ENCODE measurements around the gene KRT26. TPM values are rescaled to one million over a fixed set of nuclear protein-coding genes. Genes with fewer than 3 reads are reported as not detected.

KRT26 gene
- total and polyA plus RNA-seq, 4 experiments from 2014 or later: not detected

GRCh38 chr17:40717776-40718175 is 54.2 kb downstream of the KRT26 start:
- Mint-ChIP-seq H3K36me3 (no peaks in the 10 kb centered on the region), H3K9me3 (no peaks in the 10 kb centered on the region), H3K4me1 (no peaks in the 10 kb centered on the region), H3K27ac (no peak overlapping the region), H3K4me3 (no peak overlapping the region), H3K27me3 (peaks cover 7 to 20% of the 10 kb centered on the region in 2 donors)
- Histone ChIP-seq H3K27me3 (ENCODE audit: insufficient read depth, low read length) (no peaks in the 10 kb centered on the region), H3K36me3 (ENCODE audit: insufficient read depth, low read length) (no peaks in the 10 kb centered on the region), H3K4me3 (ENCODE audit: low read length in 2 of 2) (no peak overlapping the region), H3K27ac (ENCODE audit: low read depth, low read length) (no peak overlapping the region), H3K4me1 (ENCODE audit: insufficient read depth, low read length) (no peaks in the 10 kb centered on the region), H3K9me3 (ENCODE audit: control insufficient read depth in 1 of 2, low read length in 2 of 2) (no peaks in the 10 kb centered on the region)
- POLR2A ChIA-PET (ENCODE audit: partially characterized antibody): no interaction called here
- CTCF ChIA-PET (ENCODE audit: partially characterized antibody): no interaction called here
- intact Hi-C loops (cut with micrococcal nuclease): no loop called here
- DNase-seq: no peak

Other genes with a start within 250 kb of the KRT26 start
- gene CCR7, start 206.7 kb downstream of the KRT26 start, total RNA-seq: 100 to 1,000 TPM; 268 to 269 TPM
- 100 to 1,000 TPM; 436 to 502 TPM for gene CCR7, start 206.7 kb downstream of the KRT26 start, polyA plus RNA-seq
- 10 to 100 TPM; 87.6 to 91.0 TPM for gene SMARCE1, start 124.4 kb downstream of the KRT26 start, total RNA-seq
- gene SMARCE1, start 124.4 kb downstream of the KRT26 start, polyA plus RNA-seq: 100 to 1,000 TPM; 148 to 197 TPM
- gene KRT222, start 107.0 kb downstream of the KRT26 start, total RNA-seq: not detected
- gene KRT222, start 107.0 kb downstream of the KRT26 start, polyA plus RNA-seq: not detected
- not detected for gene KRT24, start 68.4 kb downstream of the KRT26 start, total RNA-seq
- not detected for gene KRT24, start 68.4 kb downstream of the KRT26 start, polyA plus RNA-seq
- not detected for gene KRT25, start 16.9 kb downstream of the KRT26 start, total RNA-seq
- gene KRT25, start 16.9 kb downstream of the KRT26 start, polyA plus RNA-seq: not detected
- not detected for gene KRT27, start 10.3 kb upstream of the KRT26 start, total RNA-seq
- not detected for gene KRT27, start 10.3 kb upstream of the KRT26 start, polyA plus RNA-seq
- not detected for gene KRT28, start 27.8 kb upstream of the KRT26 start, total RNA-seq
- gene KRT28, start 27.8 kb upstream of the KRT26 start, polyA plus RNA-seq: not detected
- gene KRT10, start 50.4 kb upstream of the KRT26 start, total RNA-seq: 10 to 100 TPM; 37.6 to 40.4 TPM
- 100 to 1,000 TPM; 141 to 181 TPM for gene KRT10, start 50.4 kb upstream of the KRT26 start, polyA plus RNA-seq
- not detected for gene KRT12, start 95.0 kb upstream of the KRT26 start, total RNA-seq
- not detected for gene KRT12, start 95.0 kb upstream of the KRT26 start, polyA plus RNA-seq
- not detected for gene KRT20, start 113.0 kb upstream of the KRT26 start, total RNA-seq
- not detected for gene KRT20, start 113.0 kb upstream of the KRT26 start, polyA plus RNA-seq
- gene KRT23, start 165.4 kb upstream of the KRT26 start, total RNA-seq: not detected
- under 1 TPM in 1 of 2 donors, not detected in 1; 0.15 TPM for gene KRT23, start 165.4 kb upstream of the KRT26 start, polyA plus RNA-seq
- gene KRT39, start 194.7 kb upstream of the KRT26 start, total RNA-seq: not detected
- gene KRT39, start 194.7 kb upstream of the KRT26 start, polyA plus RNA-seq: not detected
- gene KRT40, start 212.1 kb upstream of the KRT26 start, total RNA-seq: not detected
- gene KRT40, start 212.1 kb upstream of the KRT26 start, polyA plus RNA-seq: not detected
- not detected for gene KRTAP3-3, start 222.0 kb upstream of the KRT26 start, total RNA-seq
- gene KRTAP3-3, start 222.0 kb upstream of the KRT26 start, polyA plus RNA-seq: not detected
- gene KRTAP3-2, start 227.7 kb upstream of the KRT26 start, total RNA-seq: not detected
- not detected for gene KRTAP3-2, start 227.7 kb upstream of the KRT26 start, polyA plus RNA-seq
- gene KRTAP3-1, start 236.9 kb upstream of the KRT26 start, total RNA-seq: not detected
- not detected for gene KRTAP3-1, start 236.9 kb upstream of the KRT26 start, polyA plus RNA-seq